ENCODE results near the gene RABL6. TPM values are rescaled to one million over a fixed set of nuclear protein-coding genes. Genes with fewer than 3 reads are reported as not detected.
"Not testable (repeated sequence)": the region's sequence is repeated elsewhere in the genome, so short reads cannot be mapped to it uniquely, and the experiment has no call there.

The RABL6 gene
- total RNA-seq, 1 donor from 2014 or later, result 91.0 TPM

GRCh38 chr9:136776947-136777346 lies 30.8 kb upstream of the RABL6 start:
- no peak for DNase-seq (ENCODE audit: low spot score)

GRCh38 chr9:136777359-136777758 lies 30.4 kb upstream of the RABL6 start:
- DNase-seq (ENCODE audit: low spot score), result no peak

GRCh38 chr9:136779808-136780207 lies 27.9 kb upstream of the RABL6 start:
- no peak for DNase-seq (ENCODE audit: low spot score)

DNA sequence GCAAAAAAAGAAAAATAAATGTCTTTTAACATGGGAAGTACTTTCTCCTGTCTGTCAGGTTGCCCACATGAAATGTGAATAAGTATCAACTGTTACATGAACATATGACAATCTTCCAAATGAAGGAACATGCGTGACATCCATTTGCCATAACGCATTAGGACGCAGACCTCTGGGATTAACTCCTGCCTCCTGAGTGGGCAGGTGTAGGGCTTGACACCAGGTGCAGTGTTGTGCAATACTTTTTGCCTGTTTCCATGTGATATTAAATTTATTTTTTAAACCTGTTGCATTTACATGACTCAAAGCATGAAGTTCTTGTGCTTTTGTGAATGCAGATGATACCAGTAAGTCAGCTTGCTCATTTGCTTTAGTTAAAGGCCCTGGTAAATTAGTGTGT lies 25.3 kb upstream of the RABL6 start:
- no peak for DNase-seq (ENCODE audit: low spot score)

GRCh38 chr9:136784249-136784996 lies 23.3 kb upstream of the RABL6 start:
- DNase-seq (ENCODE audit: low spot score), result no peak

DNA sequence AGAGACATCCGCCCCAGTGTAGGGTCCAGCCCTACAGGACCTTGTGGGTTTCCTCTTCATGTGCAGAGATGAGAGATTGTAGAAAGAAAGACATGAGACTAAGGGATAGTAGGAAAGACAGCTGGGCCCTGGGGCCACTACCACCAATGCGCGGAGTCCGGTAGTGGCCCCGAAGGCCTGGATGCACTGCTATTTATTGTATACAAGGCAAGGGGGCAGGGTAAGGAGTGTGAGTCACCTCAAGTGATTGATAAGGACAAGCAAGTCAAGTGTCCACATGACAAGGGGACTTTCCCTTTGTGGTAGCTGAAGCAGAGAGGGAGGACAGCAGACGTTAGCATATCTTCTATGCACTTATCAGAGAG lies 22.8 kb upstream of the RABL6 start:
- peak; percentile 36 for DNase-seq (ENCODE audit: low spot score)

GRCh38 chr9:136785565-136786355 lies 22.0 kb upstream of the RABL6 start:
- not testable (repeated sequence) for DNase-seq (ENCODE audit: low spot score)

GRCh38 chr9:136786451-136786850 lies 21.3 kb upstream of the RABL6 start:
- DNase-seq (ENCODE audit: low spot score), result no peak

DNA sequence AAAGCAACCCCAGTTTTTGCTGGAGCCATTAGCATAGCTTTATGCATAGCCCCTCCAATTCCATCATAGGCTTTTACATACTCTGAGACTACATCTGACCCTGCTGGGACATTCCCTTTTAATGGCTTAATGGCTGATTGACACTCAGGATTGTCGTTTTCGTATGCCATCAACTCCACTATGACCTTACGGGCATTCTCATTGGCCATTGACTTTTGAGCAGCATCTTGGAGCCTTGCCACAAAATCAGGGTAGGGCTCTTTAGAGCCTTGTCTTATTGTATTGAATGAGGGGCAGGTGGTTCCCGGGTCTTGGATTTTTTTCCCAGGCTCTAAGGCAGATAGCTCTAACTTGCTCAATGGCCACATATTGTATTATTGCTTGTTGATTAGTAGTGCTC lies 20.8 kb upstream of the RABL6 start:
- not testable (repeated sequence) for DNase-seq (ENCODE audit: low spot score)

DNA sequence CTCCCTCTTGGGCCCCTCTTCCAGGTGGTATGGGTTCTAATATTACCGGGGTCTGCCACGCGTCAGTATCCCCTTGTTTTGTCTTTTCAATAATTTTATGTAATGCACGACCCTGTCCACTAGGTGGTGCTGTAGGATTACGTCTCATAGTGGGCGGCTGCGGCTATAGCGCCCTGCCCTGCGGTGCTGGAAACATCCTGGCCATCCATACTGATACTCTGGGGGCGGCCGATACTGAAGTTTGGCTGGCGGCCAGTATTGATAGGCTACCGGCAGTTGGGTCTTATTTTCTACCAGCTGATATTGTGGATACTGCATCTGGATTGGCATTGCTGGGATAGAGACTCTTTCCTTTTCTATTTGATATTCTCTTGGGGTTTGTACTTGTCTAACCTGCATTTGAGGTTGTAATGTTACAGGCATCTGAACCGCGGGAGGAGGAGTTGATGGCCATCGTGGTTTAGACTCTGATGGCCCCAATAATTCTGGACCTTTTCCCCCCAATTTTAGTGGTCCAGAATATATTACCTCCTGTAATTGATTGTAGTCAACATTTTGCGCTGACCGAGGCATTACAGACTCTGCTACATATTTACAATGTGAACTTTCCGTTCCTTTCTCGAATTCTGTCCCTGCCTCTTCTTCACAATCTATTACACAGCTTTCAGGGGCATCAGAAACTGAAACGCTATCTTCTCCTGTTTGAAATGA lies 19.9 kb upstream of the RABL6 start:
- DNase-seq (ENCODE audit: low spot score), result peak; percentile 74

GRCh38 chr9:136788644-136789522 lies 18.9 kb upstream of the RABL6 start:
- not testable (repeated sequence) for DNase-seq (ENCODE audit: low spot score)

GRCh38 chr9:136789523-136789937 lies 18.2 kb upstream of the RABL6 start:
- no peak for DNase-seq (ENCODE audit: low spot score)

DNA sequence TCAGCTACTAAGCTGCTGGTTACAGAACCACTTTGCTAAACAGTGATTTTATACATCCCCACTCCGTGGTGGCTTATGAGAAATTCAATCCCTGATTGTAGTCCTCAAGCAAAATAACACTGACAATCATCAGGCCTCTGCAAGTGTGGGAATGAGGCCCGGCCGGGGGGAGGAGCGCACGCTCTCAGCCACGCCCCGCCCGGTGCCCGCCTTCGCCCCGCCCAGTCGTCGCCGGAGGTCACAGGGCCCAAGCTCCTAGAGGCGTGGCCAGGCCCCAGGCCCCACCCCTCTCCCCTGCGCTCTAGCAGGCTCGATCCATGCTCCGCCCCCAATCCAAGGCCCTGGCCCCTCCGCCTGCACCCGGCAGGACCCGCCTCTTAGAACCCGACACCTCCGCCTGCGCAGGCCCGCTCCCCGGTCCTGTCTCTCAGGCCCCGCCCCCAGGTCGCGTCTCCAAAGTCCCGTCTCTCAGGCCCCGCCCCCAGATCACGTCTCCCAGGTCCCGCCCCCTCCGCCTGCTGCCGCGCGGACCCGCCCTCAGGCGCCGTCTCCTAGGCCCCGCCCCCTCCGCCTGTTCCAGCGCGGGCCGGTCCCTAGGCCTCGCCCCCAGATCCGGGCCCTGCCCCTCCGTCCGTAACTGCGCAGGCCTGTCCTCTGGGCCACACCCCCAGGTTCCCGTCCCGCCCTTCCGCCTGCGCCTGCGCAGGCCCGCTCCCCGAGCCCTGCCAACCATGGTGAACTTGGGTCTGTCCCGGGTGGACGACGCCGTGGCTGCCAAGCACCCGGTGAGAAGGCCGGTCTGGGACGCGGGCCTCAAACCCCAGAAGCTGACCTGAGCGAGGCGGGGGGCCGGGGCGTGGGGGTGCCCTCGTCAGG lies 16.9 kb upstream of the RABL6 start, which contains the start of gene TMEM141:
TSS of gene TMEM141 (plus strand) at position 705 of the 876 bp plus-strand sequence. CDS start at position 732, 27 bp downstream.
- DNase-seq (ENCODE audit: low spot score), result peak; percentile 100

DNA sequence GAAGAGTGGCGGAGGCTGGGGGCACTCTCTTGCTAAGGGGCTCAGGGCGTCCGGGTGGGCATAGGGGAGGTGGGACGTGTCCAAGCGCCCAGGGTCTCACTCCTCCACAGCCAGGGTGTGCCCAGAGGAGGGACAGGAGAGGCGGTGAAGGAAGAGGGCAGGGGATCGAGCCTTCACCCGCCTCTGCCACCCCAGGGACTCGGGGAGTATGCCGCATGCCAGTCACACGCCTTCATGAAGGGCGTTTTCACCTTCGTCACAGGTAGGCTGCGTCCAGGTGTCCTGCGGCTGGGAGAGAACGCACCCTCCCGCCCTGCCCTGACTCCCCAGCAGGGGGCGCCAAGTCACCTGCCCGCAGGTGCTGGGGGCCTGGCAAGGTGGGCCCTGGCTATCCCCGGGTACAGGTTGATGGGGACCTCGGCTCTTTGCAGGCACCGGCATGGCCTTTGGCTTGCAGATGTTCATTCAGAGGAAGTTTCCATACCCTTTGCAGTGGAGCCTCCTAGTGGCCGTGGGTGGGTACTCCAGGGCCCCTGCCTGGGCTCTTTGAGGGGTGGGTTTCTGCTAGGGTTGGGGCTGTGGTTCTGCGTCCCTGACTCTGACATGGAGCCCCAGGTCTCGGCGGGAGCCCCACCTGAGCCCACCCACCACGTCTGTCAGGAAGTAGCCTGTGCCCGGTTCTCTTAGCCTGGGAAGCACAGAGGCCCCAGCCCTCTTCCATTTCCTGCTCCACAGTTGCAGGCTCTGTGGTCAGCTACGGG lies 16.1 kb upstream of the RABL6 start:
- peak; percentile 77 for DNase-seq (ENCODE audit: low spot score)

DNA sequence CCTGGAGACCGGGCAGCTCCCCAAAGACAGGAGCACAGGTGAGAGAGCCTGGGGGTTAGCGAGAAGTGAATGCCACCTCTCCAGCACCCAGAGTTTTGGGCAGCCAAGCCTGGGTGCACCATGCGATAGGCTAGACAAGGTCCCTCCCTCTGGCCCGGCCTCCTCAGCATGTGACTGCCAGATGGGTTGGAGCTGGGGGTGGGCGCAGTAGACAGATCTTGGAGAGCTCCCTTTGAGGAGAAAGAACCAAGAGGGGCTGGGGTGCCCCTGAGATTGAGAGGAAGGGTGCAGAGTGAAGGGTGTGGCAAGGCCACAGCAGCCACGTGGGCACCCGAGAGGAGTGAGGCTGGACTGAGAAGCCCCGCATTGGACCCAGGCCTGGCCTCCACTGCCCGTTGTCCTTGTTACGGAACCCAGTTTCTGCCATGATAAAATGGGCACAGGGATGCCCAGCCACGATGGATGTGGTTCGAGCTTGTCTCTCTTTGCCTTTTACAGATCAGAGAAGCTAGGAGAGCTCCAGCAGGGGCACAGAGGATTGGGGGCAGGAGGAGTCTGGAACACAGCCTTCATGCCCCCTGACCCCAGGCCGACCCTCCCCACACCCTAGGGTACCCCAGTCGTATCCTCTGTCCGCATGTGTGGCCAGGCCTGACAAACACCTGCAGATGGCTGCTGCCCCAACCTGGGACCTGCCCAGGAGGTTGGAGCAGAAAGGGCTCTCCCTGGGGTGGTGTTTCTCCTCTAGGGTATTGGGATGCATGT lies 15.2 kb upstream of the RABL6 start:
- DNase-seq (ENCODE audit: low spot score), result no peak

- no peak for DNase-seq (ENCODE audit: low spot score)
Measured at GRCh38 chr9:136793086-136793946, 14.4 kb upstream of the RABL6 start.

- DNase-seq (ENCODE audit: low spot score), result no peak
Measured at GRCh38 chr9:136794281-136794999, 13.3 kb upstream of the RABL6 start.
